ENCODE data around the gene MLX.
A peak's percentile ranks its signal among the peaks of the same experiment; 100 is the strongest.
"Not testable (repeated sequence)": the region's sequence is repeated elsewhere in the genome, so short reads cannot be mapped to it uniquely, and the experiment has no call there.

Gene MLX

DNA sequence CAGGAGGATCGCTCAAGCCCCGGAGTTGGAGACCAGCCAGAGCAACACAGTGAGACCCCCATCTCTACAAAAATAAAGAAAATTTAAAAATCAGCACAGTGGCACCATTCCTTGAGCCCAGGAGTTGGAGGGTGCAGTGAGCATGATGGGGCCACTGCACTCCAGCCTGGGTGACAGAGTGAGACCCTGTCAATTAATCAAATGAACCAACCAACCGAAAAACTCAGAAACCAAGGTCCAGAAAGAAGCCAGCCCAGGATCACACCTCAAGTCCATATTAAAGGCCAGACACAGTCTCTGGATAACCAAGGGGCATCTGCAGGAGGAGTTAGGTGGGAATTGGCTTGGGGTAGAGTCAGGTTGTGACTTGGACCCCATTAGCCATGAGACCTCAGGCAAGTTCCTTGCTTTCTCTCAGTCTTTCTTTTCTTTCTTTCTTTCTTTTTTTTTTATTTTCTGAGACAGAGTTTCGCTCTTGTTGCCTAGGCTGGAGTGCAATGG lies 11.7 kb upstream of the MLX start:
- DNase-seq (ENCODE audit: low read depth): no peak

DNA sequence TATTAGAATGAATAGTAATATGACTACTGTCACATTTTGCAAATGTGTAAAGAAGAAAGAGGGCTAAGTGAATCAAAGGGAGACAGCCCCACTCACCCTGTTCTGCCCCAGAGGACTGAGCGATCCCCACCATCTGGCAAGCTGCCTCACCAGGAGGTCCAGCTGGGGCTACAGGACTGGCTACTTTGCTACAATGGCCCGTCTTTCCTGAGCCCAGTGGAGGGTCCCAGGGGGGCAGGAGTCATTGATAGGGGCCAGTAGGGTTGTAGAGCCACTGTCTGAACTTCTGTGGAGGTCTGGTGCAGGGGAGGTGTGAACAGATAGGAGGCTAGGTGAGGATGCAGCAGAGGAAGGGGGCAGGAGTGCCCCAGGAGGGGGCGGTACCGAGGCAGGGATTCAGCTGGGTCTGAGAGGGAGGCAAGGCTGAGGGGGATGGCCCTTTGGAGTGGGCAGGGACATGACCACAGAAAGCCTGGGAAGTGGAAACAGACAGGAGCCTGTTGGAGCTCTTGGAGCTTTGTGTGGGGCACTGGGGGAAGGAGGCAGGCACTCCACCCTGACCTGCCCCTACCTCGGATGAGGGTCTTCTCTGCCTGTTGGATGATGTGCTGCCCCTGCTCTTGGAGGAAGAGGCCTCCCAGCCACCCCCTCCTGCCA lies 10.8 kb upstream of the MLX start:
- not testable (repeated sequence) for DNase-seq (ENCODE audit: low read depth)

DNA sequence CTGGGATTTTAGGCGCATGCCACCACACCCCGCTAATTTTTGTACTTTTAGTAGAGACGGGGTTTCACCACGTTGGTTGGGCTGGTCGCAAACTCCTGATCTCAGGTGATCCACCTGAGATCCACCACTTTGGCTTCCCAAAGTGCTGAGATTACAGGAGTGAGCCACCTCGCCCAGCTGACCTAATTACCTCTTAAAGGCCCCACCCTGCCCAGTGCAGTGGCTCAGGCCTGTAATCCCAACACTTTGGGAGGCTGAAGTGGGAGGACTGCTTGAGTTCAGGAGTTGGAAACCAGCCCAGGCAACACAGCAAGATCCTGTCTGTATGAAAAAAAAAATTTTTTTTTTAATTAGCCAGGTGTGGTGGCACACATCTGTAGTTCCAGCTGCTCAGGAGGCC lies 7.8 kb upstream of the MLX start:
- DNase-seq (ENCODE audit: low read depth): no peak

DNA sequence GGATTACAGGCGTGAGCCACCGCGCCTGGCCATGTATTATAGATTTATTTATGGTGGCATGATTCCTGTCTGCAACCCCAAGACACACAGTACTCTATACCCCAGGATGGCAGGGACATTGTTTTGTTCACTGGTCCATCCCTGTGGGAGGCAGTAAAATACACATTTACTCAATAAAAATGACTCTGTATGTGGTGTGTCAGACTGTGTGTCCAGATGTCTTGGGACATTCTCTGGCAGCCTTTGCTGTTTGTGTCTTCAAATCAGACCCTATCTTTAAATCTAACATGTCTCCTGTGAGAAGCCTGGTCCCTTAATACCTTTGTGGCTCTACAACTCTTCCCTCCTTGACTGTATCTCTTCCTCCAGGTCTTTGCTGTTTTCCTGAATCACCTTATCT lies 6.7 kb upstream of the MLX start:
- no peak for DNase-seq (ENCODE audit: low read depth)

DNA sequence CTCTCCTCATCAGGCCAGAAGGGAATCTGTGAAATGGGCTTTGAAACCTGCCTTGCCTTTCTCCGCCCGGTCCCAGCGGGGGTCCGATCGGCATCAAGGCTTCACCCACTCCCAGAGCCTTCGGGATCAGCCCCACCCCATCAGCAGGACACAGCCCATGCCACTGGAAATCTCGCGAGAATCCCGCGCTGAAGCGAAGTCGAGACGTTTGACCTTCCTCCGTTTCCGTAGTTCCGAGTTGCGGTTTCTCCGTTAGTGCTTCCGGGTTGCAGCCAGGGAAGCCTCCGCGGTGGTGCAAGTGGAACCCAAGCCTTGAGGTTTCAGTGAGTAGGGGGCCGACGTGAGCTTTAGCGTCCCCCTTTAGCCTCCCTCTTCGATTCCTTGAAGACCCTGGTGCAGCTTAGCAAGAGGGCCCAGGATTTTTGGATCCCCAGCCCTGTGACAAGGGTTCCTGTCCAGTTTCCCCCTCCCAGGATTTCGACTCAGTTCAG lies 5.0 kb upstream of the MLX start, which contains the start of gene COASY:
COASY (plus strand) TSS at position 252 of the 491 bp plus-strand sequence. CDS start 475 bp downstream, outside the sequence.
- peak; percentile 85 for DNase-seq (ENCODE audit: low read depth)

DNA sequence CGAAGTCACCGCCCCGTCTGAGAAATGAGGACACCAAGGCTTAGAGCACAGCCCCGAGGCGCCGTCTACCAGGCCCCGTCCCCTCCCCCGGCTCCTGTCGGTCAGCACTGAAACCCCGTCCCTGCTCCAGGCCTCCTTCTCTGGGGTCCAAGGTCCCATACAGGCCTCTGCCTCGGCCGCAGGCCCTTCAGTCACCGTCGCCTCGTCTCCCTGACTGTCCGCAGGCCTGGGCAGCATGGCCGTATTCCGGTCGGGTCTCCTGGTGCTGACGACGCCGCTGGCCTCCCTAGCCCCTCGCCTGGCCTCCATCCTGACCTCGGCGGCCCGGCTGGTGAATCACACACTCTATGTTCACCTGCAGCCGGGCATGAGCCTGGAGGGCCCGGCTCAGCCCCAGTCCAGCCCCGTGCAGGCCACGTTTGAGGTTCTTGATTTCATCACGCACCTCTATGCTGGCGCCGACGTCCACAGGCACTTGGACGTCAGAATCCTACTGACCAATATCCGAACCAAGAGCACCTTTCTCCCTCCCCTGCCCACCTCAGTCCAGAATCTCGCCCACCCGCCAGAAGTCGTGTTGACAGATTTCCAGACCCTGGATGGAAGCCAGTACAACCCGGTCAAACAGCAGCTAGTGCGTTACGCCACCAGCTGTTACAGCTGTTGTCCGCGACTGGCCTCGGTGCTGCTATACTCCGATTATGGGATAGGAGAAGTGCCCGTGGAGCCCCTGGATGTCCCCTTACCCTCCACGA lies 4.3 kb upstream of the MLX start:
- no peak for DNase-seq (ENCODE audit: low read depth)

DNA sequence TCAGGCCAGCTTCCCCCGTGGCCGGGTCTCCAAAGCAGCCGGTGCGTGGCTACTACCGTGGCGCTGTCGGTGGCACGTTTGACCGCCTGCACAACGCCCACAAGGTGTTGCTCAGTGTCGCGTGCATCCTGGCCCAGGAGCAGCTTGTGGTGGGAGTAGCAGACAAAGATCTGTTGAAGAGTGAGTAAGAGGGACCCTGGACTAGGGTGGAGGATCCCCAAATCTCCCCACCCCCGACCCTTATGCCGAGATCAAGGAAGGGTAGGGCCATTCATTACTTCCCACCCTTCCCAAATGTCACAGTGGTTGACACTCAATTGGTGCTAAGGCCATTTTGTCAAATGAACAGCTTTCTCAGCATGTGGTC lies 3.8 kb upstream of the MLX start:
- DNase-seq (ENCODE audit: low read depth): no peak

DNA sequence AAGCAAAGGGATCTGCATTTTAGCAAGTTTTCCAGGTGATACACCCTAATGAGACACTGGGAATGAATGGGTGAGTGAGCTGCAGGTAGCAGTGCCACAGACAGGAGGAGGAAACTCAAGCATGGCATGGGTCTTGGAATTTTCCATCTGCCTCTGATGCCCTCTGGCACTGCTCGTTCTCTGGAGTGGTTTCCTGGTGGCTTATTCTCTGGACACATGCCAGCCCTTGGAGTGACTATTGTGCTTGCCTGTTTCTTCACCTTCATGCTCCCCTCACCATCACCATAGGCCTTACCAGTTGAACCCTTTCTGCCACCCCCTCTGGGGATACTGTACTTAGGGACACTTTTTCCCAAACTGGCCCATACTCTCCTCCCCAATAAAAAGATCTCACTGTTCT lies 3.4 kb upstream of the MLX start:
- no peak for DNase-seq (ENCODE audit: low read depth)

DNA sequence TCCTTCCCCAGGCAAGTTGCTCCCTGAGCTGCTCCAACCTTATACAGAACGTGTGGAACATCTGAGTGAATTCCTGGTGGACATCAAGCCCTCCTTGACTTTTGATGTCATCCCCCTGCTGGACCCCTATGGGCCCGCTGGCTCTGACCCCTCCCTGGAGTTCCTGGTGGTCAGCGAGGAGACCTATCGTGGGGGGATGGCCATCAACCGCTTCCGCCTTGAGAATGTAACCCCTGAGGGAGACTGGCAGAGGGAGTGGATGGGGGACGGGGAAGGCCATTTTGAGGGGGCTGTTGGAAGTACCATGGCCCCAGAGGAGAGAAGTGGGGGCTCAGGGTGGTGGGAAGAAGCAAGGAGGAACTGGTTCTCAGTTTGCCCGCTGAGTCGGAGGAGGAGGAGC lies 3.0 kb upstream of the MLX start:
- DNase-seq (ENCODE audit: low read depth): no peak

DNA sequence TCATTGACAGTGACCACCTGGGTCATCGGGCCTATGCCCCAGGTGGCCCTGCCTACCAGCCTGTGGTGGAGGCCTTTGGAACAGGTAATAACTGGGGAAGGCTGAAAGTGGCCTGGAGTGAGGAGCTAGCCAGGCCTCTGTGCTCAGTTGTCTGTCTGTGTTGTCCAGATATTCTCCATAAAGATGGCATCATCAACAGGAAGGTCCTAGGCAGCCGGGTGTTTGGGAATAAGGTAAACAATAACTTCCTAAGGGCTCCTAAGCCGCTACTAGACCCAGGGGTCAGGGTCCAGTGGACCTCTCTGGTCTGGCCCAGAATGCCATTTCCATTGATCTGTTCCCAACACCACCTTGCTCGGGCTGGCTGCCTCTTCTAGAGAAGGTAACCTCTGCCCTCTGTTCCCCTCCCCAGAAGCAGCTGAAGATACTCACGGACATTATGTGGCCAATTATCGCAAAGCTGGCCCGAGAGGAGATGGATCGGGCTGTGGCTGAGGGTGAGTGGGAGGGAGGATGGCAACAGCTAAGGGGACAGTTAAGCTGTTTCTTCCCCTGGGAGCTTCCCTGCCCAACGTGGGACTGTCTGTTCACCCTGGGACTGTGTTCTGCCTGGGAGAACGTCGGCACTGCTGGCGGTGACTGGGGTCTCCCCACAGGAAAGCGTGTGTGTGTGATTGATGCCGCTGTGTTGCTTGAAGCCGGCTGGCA lies 1.9 kb upstream of the MLX start:
- no peak for DNase-seq (ENCODE audit: low read depth)

DNA sequence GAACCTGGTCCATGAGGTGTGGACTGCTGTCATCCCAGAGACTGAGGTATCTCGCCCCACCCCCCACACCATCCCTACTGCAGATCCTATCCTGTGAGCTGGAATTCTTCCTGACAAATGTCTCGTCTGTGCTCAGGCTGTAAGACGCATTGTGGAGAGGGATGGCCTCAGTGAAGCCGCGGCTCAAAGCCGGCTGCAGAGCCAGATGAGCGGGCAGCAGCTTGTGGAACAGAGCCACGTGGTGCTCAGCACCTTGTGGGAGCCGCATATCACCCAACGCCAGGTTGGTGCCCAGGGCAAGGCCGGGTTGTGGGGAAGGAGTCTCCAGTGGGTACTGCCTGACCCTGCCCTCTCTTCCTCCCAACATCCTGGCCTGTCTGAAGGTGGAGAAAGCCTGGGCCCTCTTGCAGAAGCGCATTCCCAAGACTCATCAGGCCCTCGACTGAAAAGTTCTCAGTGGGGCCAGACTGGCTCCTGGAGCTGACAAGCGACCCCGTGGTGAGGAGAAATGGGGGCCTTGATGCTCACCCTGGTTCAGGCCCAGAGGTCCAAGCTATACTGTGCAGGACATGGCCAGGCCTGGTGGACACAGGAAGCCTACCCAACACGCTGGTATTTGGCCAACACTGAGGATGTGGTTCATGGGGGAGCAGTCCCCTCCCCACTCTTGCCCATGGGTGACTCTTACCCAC lies 1.2 kb upstream of the MLX start:
- DNase-seq (ENCODE audit: low read depth): no peak

DNA sequence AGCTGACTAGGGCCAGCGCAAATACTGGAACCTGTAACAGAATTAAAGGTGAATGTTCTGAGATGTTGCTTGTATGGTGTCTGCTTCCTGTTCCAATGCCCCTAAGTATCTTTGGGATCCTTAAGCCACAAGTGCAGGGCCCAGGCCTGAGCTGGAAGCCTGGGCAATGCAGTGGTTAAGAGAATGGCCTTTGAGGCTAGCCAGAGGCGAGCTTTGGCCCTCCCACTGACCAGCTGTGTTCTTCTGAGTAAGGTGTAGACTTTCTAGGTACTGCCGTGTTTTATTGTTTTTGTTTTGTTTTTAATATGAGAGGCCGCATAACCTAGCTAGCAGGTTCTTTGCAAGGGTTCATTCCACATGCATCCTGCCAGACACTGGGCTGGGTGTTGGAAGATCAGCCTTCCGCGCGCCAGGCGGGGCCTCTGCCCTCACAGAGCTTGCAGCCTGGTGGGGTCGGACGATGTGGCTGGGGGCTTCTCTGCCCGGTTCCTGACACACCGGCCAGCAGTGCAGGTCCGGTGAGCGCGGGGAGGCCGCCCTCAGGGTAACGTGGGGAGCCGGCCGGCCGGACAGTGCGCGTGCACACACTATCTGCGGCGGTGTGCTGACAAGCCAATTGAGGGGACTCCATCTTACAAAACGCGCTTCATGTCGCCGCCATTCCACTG lies 551 bp upstream of the MLX start:
- no peak for DNase-seq (ENCODE audit: low read depth)

DNA sequence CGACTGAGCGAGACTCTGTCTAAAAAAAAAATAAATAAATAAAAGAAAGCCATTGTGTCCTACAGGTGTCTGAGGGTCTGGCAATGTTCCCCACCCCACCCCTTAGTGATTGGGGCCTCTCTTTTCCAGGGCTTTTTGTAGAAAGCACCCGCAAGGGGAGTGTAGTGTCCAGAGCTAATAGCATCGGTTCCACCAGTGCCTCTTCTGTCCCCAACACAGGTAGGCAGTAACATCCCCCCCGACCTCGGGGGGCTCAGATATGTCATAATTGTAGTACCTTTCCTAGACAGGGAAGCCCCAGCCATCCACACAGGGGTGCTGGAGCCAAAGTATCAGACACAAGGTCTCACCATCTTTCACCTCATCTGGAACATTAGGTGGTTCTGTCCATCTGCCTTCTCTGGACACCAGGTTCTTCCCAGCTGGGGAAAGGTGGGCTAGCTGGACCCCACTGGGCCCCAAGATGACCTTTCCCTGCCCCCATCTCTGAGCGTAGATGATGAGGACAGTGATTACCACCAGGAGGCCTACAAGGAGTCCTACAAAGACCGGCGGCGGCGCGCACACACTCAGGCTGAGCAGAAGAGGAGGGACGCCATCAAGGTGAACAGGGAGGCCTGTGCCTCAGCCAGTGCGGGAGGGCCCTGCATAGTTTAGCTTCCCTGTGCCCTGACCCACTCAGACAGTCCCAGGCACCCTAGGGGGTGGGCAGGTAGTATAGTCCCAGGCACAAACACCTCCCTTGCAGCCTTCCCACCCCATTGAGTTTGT lies 1.6 kb downstream of the MLX start:
- no peak for DNase-seq (ENCODE audit: low read depth)

DNA sequence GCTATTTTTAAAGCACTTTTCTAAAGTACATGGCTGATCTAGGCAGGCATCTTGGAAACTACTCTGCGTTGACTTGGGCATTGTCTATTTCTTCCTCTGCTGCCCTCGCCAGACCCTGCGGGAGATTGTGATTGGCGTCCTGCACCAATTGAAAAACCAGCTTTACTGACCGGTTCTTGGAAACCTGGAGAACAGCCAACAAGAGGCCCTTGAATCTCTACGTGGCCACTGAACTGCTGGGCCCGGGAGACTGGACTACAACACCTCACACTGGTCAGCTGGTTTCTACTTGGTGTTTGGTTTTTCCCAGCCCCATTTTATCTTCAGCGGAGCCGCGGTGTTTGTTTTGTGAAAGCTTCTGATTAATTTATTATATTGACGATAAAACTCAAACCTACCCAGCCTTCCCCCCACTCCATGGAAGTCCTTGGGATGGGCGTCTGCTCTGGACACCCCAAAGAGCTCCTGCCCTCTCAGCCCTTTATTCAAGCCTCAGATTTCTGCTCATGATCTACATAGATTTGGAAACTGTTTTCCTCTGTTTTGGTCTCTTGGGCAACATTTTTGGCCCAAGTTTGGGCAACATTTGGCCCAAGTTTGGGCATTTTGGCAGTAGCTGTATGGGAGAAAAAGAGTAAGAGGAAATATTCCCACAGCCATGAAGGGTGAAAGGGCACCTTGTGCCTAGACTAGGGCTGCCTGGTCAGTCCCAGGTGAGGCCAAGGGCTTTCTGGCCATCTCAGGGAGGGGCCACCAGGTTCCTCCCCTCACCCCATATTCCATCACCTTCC lies 4.7 kb downstream of the MLX start:
- DNase-seq (ENCODE audit: low read depth): no peak

DNA sequence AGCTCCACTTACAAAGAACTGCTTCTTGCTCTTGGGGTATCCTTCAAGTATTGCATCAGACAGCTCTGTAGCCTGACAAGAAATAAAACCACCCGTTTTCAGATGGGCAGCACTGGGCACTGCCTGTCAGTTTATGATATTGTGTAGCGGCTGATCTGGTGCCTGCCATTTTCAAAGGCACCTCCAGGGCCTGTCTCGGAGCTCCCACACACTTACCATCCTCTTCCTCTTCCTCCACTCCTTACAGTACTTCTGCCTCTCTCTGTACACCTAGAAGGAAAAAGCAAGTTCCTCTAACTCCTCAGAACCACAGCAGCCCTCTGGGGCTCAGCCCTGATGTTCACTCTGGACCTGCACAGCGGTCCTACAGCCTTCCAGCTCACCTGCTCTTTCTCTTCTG lies 6.2 kb downstream of the MLX start:
- no peak for DNase-seq (ENCODE audit: low read depth)

DNA sequence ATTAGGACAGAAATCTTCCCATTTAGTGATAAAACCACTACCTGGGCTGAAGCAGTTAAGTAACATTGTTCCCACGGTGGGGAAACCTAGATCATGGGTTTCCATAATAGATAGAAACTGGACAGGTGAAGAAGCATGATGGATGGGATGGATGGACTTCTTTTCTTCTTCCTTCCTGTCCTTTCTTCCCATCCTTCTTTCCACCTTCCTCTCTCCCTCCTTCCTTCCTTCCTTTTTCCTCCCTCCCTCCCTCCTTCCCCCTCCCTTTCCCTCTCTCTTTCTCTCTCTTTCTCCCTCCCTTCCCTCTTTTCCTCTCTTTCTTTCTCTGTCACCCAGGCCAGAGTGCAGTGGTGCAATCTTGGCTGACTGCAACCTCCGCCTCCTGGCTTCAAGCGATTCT lies 7.6 kb downstream of the MLX start:
- DNase-seq (ENCODE audit: low read depth): no peak

DNA sequence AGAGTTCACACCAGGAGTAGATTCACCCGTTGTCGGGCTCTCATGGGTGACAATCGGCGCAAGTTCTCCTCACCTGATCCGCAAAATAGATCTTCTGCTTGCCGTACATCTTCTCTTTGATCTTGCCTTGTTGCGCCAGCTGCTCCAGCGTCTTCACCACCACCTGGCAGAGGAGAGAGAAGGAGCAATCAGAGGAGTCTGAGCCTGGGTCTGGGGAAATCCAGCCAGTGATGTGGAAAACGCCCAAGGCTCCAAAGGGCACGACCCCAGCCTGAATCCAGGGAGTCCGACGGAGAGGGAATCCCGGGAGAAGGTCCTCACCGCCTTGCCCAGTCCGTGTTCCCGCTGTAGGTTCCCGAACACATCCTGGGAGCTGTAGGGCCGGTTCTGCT lies 10.2 kb downstream of the MLX start:
- no peak for DNase-seq (ENCODE audit: low read depth)

DNA sequence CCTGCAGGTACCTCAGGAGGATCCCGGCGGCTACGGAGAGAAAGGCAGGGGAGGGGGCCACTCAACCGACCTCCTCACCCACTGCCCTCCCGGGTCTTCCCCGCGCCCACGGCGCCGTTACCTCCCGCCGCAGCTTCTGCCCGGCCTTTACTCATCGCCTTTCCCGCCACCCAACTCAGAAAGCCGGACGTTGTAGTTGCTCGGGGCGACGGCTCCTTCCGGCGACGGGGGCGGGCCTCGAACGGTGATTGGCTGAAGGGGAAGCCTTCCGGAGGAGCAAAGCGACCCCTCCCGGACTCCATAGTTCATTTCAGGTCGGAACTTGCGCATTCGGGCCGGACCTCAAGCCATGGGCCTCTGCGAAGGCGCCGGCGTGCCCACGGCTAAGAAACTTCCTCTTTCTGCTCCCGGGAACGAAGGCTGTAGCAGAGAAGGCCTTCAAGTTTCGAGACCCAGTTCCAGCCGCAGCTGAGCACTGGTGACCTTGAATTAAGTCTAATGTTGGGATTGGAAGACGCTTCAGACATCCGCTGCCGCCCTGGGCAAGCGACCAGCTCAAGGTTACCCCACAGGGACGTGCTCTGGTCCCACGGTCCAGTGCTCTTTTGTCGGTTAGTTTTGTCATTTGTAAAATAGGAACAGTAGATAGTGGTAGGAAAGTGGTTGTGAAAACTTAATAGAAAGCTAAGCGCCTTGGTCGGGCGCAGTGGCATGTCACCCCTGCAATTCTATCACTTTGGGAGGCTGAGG lies 10.8 kb downstream of the MLX start, which contains the start of gene PSMC3IP:
PSMC3IP (minus strand) TSS at position 198 of the 750 bp plus-strand sequence; CDS start at position 155, 43 bp downstream.
- peak; percentile 89 for DNase-seq (ENCODE audit: low read depth)

DNA sequence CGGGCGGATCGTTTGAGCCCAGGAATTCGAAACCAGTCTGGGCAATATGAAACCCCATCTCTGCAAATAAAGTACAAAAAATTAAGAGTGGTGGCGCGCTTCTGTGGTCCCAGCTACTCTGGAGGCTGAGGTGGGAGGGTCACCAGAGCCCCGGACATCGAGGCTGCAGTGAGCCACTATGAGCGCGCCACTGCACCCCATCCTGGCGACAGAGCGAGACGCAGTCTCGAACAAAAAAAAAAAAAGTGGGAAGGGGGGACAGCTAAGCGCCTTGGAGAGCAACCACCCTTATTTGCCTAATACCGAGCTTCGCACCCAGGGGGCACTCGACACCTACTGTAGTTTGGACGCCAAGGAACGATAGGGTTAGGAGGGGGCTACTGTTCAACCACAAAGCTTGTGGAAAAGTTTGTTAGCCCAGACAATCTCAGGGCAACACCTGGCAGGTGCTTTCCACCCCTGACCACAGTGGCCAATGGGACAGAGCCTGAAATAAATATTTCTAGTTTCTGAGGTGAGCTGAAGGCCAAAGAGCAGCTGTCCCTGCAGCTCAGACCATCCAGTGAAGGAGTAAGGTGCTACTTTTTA lies 11.5 kb downstream of the MLX start:
- peak; percentile 60 for DNase-seq (ENCODE audit: low read depth)
